ENCODE measurements around the gene XKRX.

- TF ChIP-seq CTCF (IDR thresholded peaks at IDR 0.05 in 4 of 5, conservative IDR thresholded peaks at IDR 0.05 in 1 of 5) (no peak), POLR2A (IDR thresholded peaks at IDR 0.05) (no peak)
Measured at GRCh38 chrX:100935767-100936166, 7.0 kb upstream of the XKRX start.

Data from gastrocnemius medialis (tissue), 4 donors.